B cell (primary cell): ENCODE measurements around the gene TMEM52. TPM values are rescaled to one million over a fixed set of nuclear protein-coding genes. Genes with fewer than 3 reads are reported as not detected.

Experiments
- ATAC-seq: fragments of 200-7000 bp; cut with Tn5 transposase; one replicate; pipeline ENCODE4 v1.10.0; 2021; ENCODE audit warnings: low read depth, mild to moderate bottlenecking, moderate number of reproducible peaks, moderate library complexity
- CTCF ChIA-PET: fragments of 350-600 bp; sonication (Branson Sonifier 250); formaldehyde crosslinking; loops from one replicate; lab custom pipeline; 2021; ENCODE audit warnings: antibody characterized with exemption, inconsistent platforms; lab: Charles Lee
- POLR2A ChIA-PET: fragments of 350-600 bp; sonication (Branson Sonifier 250); formaldehyde crosslinking; loops from one replicate; lab custom pipeline; 2021; ENCODE audit warnings: antibody characterized with exemption; lab: Charles Lee
- DNase-seq: peaks from one replicate; pipeline ENCODE4 v3.0.0; 2013
- H2AFZ ChIP-seq: 2 replicates; pipeline ENCODE4 v1.6.1; 2012; ENCODE audit warnings: mild to moderate bottlenecking, low read depth, low read length; ENCODE audit not compliant: insufficient read depth, poor library complexity, severe bottlenecking
- H3K27ac ChIP-seq, 2 donors: 1 replicate in 1 of 2; 2 replicates in 1 of 2; pipeline ENCODE4 v1.5.1; 2012 to 2013; ENCODE audit warnings: low read length in 2 of 2, mild to moderate bottlenecking in 2 of 2, moderate library complexity in 1 of 2
- H3K27me3 ChIP-seq, 4 experiments: fragments of 200-600 bp in 1 of 4; sonication (generic) in 1 of 4; replicated peaks in 1 of 4; 1 replicate in 2 of 4; 2 replicates in 2 of 4; pipeline versions ENCODE4 v1.6.1 to v1.7.0; 2013 to 2016; ENCODE audit warnings: low read length in 3 of 4, mild to moderate bottlenecking in 2 of 4, mixed read lengths in 1 of 4, moderate library complexity in 1 of 4; ENCODE audit not compliant: insufficient read depth in 4 of 4, control insufficient read depth in 3 of 4; ENCODE audit errors: control extremely low read depth in 1 of 4
- H3K36me3 ChIP-seq, 2 experiments: replicated peaks in 1 of 2; 1 replicate in 1 of 2; 2 replicates in 1 of 2; pipeline versions ENCODE4 v1.6.1 to v1.7.1; 2013; ENCODE audit warnings: low read length in 1 of 2; ENCODE audit not compliant: insufficient read depth in 2 of 2, control insufficient read depth in 1 of 2; ENCODE audit errors: control extremely low read depth in 1 of 2, extremely low read depth in 1 of 2
- H3K4me1 ChIP-seq, 2 donors: fragments of 200-600 bp in 1 of 2; sonication (generic) in 1 of 2; 1 replicate in 1 of 2; 2 replicates in 1 of 2; pipeline versions ENCODE4 v1.5.1 to v1.6.1; 2013 to 2017; ENCODE audit warnings: low read length in 2 of 2; ENCODE audit not compliant: control insufficient read depth in 2 of 2, insufficient read depth in 2 of 2
- H3K4me2 ChIP-seq: replicated peaks from 2 replicates; pipeline ENCODE3; 2012; ENCODE audit warnings: mild to moderate bottlenecking, low read depth, low read length; ENCODE audit not compliant: poor library complexity, severe bottlenecking
- H3K4me3 ChIP-seq, 5 experiments: fragments of 200-600 bp in 1 of 5; sonication (generic) in 1 of 5; 1 replicate in 3 of 5; 2 replicates in 2 of 5; pipeline versions ENCODE4 v1.5.1 to v1.7.0; 2011 to 2016; ENCODE audit warnings: low read length in 4 of 5, mild to moderate bottlenecking in 4 of 5, low read depth in 2 of 5, control low read depth in 1 of 5, moderate library complexity in 1 of 5; ENCODE audit not compliant: insufficient read depth in 1 of 5; ENCODE audit errors: control extremely low read depth in 1 of 5, extremely low read depth in 1 of 5
- H3K79me2 ChIP-seq: fragments of 200-600 bp; sonication (generic); one replicate; pipeline ENCODE4 v1.6.0; 2016; ENCODE audit warnings: low read length; ENCODE audit not compliant: control insufficient read depth, insufficient read depth
- H3K9ac ChIP-seq: fragments of 200-600 bp; sonication (generic); 2 replicates; pipeline ENCODE4 v1.6.1; 2017; ENCODE audit warnings: mild to moderate bottlenecking, low read length, moderate library complexity
- H3K9me3 ChIP-seq, 3 donors: one replicate each; pipeline versions ENCODE4 v1.6.1 to v1.7.1; 2013; ENCODE audit warnings: low read length in 2 of 3; ENCODE audit not compliant: control insufficient read depth in 2 of 3, insufficient read depth in 1 of 3; ENCODE audit errors: control extremely low read depth in 1 of 3
- H4K20me1 ChIP-seq: 2 replicates; pipeline ENCODE4 v1.6.0; 2012; ENCODE audit warnings: mild to moderate bottlenecking, low read length; ENCODE audit not compliant: insufficient read depth, control insufficient read depth, poor library complexity, severe bottlenecking
- H3K27ac Mint-ChIP-seq: one replicate; pipeline ENCODE4 v1.8.0; 2021; ENCODE audit warnings: mixed read lengths
- H3K27me3 Mint-ChIP-seq: one replicate; pipeline ENCODE4 v1.8.0; 2021; ENCODE audit warnings: mixed read lengths
- H3K4me1 Mint-ChIP-seq: one replicate; pipeline ENCODE4 v1.8.0; 2021; ENCODE audit warnings: mixed read lengths
- H3K4me3 Mint-ChIP-seq: one replicate; pipeline ENCODE4 v1.8.0; 2021; ENCODE audit warnings: mixed read lengths
- H3K9me3 Mint-ChIP-seq: one replicate; pipeline ENCODE4 v1.8.0; 2022; ENCODE audit warnings: mixed read lengths; ENCODE audit not compliant: insufficient read depth
- CTCF ChIP-seq: fragments of 200-600 bp; IDR thresholded peaks from one replicate; pipeline ENCODE4 v1.8.0; 2022; ENCODE audit warnings: antibody characterized with exemption, mild to moderate bottlenecking
- EZH2 ChIP-seq: IDR thresholded peaks from 2 replicates; pipeline ENCODE4 v1.6.1; 2012; ENCODE audit warnings: borderline replicate concordance, low read depth, mild to moderate bottlenecking, moderate library complexity, low read length; ENCODE audit not compliant: insufficient read depth, poor library complexity, severe bottlenecking
- WGBS: methylation state at CpG from one replicate; pipeline ENCODE4 v1.1.5; 2013; ENCODE audit warnings: missing lambda C conversion rate; ENCODE audit not compliant: insufficient coverage; 5-methylcytosine and 5-hydroxymethylcytosine counted together
- intact Hi-C: fragments of 100-400 bp; cut with micrococcal nuclease; formaldehyde crosslinking; loops from one replicate; pipeline ENCODE4 v1.10.0; 2022
- polyA plus RNA-seq: library from polyadenylated mRNA; depleted of rRNA; stranded (reverse); fragments of >200 nt; gene quantifications from 2 replicates; pipeline ENCODE4 v1.2.3, GENCODE V29; 2012
- total RNA-seq, 2 donors: library from RNA; stranded (reverse); fragments of 120-200 nt in 1 of 2; gene quantifications; 1 replicate in 1 of 2; 2 replicates in 1 of 2; pipeline versions ENCODE4 v1.2.3 to v1.2.4, GENCODE V29; 2013 to 2022

Gene TMEM52
- total and polyA plus RNA-seq, 2 donors (not counting 1 experiment from before 2014, with no cell fraction given): 0.69 to 1.00 TPM

- Mint-ChIP-seq H3K27me3 (peaks cover 7% of the 10 kb centered on the region), H3K27ac (no peak overlapping the region), H3K4me3 (no peak overlapping the region), H3K9me3 (no peaks in the 10 kb centered on the region), H3K4me1 (peaks cover 4% of the 10 kb centered on the region)
- Histone ChIP-seq H3K79me2 (no peaks in the 10 kb centered on the region), H3K4me3 (no peak overlapping the region), H3K27ac (no peak overlapping the region), H3K27me3 (peaks cover 0 to 16% (median 0%) of the 10 kb centered on the region in 4 experiments), H3K4me2 (no peak overlapping the region), H3K9ac (no peak overlapping the region), H2AFZ (no peak overlapping the region), H3K36me3 (no peaks in the 10 kb centered on the region), H3K9me3 (peaks cover 0 to 5% (median 0%) of the 10 kb centered on the region in 3 donors), H3K4me1 (peaks cover 12 to 22% of the 10 kb centered on the region in 2 donors), H4K20me1 (no peaks in the 10 kb centered on the region)
- TF ChIP-seq CTCF (no peak), EZH2 (no peak)
- DNase-seq (peak; percentile 26), ATAC-seq (no peak)
- CTCF ChIA-PET: no interaction called here
- intact Hi-C loops: no loop called here
- 87% methylated on average over 5 of the region's 6 CpGs for WGBS
- POLR2A ChIA-PET: no interaction called here
Observed at GRCh38 chr1:1921459-1921862, 2.4 kb upstream of the TMEM52 start.

GRCh38 chr1:1920608-1921458 lies 1.8 kb upstream of the TMEM52 start:
- peak; percentile 47 for DNase-seq
- H3K4me1 Mint-ChIP-seq: peaks cover 4% of the 10 kb centered on the region
- H3K9me3 Mint-ChIP-seq: no peaks in the 10 kb centered on the region
- H3K27ac Mint-ChIP-seq: no peak overlapping the region
- no peaks in the 10 kb centered on the region for H4K20me1 ChIP-seq
- H2AFZ ChIP-seq: no peak overlapping the region
- intact Hi-C loops: no loop called here
- H3K27me3 ChIP-seq: peaks cover 0 to 18% (median 0%) of the 10 kb centered on the region in 4 experiments
- no peaks in the 10 kb centered on the region for H3K79me2 ChIP-seq
- peaks cover 0 to 8% (median 0%) of the 10 kb centered on the region in 3 donors for H3K9me3 ChIP-seq
- H3K36me3 ChIP-seq: no peaks in the 10 kb centered on the region
- 89% methylated on average over 23 of the region's 27 CpGs for WGBS
- peak overlapping the region; percentile 79 for H3K4me3 Mint-ChIP-seq
- no peak overlapping the region for H3K27ac ChIP-seq
- no peak overlapping the region for H3K4me2 ChIP-seq
- no peak overlapping the region for H3K4me3 ChIP-seq
- H3K4me1 ChIP-seq: peaks cover 12 to 22% of the 10 kb centered on the region in 2 donors
- ChIA-PET POLR2A (no interaction called here), CTCF (interaction anchor here (0.6 kb wide), 1 partner anchor 11 kb away, joined by 3 read pairs; no protein-coding TSS in a partner anchor)
- no peak for ATAC-seq
- H3K27me3 Mint-ChIP-seq: peaks cover 7% of the 10 kb centered on the region
- TF ChIP-seq EZH2 (no peak), CTCF (no peak)
- no peak overlapping the region for H3K9ac ChIP-seq
